Thyroid gland (tissue), 4 donors: ENCODE measurements around the gene TBC1D4. TPM values are rescaled to one million over a fixed set of nuclear protein-coding genes. Genes with fewer than 3 reads are reported as not detected.
A peak's percentile ranks its signal among the peaks of the same experiment; 100 is the strongest.

ENCODE experiments used
- DNase-seq, 2 donors: peaks; one replicate each; pipeline ENCODE4 v3.0.0-alpha.2; 2019
- H3K27ac ChIP-seq, 3 donors: fragments of 200-600 bp; sonication (generic); 1 replicate in 2 of 3; 2 replicates in 1 of 3; pipeline ENCODE4 v1.5.1; 2016 to 2019; ENCODE audit warnings: mild to moderate bottlenecking in 1 of 3, moderate library complexity in 1 of 3
- H3K27me3 ChIP-seq: fragments of 200-600 bp; sonication (generic); one replicate; pipeline ENCODE4 v1.5.1; 2019
- H3K36me3 ChIP-seq, 2 donors: fragments of 200-600 bp; sonication (generic); one replicate each; pipeline ENCODE4 v1.5.1; 2016 to 2019
- H3K4me1 ChIP-seq, 2 donors: fragments of 200-600 bp; sonication (generic); one replicate each; pipeline ENCODE4 v1.5.1; 2017 to 2019
- H3K4me3 ChIP-seq, 3 donors: fragments of 200-600 bp; sonication (generic); replicated peaks in 1 of 3; 1 replicate in 2 of 3; 2 replicates in 1 of 3; pipeline ENCODE4 v1.5.1; 2016; ENCODE audit warnings: mild to moderate bottlenecking in 1 of 3
- H3K9me3 ChIP-seq: fragments of 200-600 bp; sonication (generic); one replicate; pipeline ENCODE4 v1.5.1; 2017
- POLR2A ChIP-seq, 2 donors: fragments of 450-650 bp; IDR thresholded peaks; one replicate each; pipeline ENCODE4 v1.6.1; 2017; ENCODE audit warnings: antibody characterized with exemption in 2 of 2, mild to moderate bottlenecking in 2 of 2, moderate library complexity in 1 of 2
- WGBS, 2 donors: methylation state at CpG; one replicate each; pipeline ENCODE4 v1.1.5; 2017; 5-methylcytosine and 5-hydroxymethylcytosine counted together
- intact Hi-C: fragments of 100-400 bp; cut with DNase I; formaldehyde crosslinking; loops from one replicate; pipeline ENCODE4 v1.15.1; 2023
- total RNA-seq, 4 donors: library from RNA; depleted of rRNA; stranded (reverse); fragments of >200 nt; gene quantifications; one replicate each; pipeline ENCODE4 v1.2.3, GENCODE V29; 2016
- TF ChIP-seq, protein P1 (sequence below), 6 experiments: fragments of 200-600 bp in 3 of 6; fragments of 450-650 bp in 3 of 6; sonication (generic) in 3 of 6; IDR thresholded peaks; one replicate each; pipeline ENCODE4 v1.5.1; 2016 to 2019; ENCODE audit warnings: antibody characterized with exemption in 6 of 6, mild to moderate bottlenecking in 2 of 6, inconsistent platforms in 1 of 6, moderate library complexity in 1 of 6

Gene TBC1D4
- total RNA-seq, 4 donors from 2014 or later: 42.5 to 72.6 (median 70.6) TPM

DNA sequence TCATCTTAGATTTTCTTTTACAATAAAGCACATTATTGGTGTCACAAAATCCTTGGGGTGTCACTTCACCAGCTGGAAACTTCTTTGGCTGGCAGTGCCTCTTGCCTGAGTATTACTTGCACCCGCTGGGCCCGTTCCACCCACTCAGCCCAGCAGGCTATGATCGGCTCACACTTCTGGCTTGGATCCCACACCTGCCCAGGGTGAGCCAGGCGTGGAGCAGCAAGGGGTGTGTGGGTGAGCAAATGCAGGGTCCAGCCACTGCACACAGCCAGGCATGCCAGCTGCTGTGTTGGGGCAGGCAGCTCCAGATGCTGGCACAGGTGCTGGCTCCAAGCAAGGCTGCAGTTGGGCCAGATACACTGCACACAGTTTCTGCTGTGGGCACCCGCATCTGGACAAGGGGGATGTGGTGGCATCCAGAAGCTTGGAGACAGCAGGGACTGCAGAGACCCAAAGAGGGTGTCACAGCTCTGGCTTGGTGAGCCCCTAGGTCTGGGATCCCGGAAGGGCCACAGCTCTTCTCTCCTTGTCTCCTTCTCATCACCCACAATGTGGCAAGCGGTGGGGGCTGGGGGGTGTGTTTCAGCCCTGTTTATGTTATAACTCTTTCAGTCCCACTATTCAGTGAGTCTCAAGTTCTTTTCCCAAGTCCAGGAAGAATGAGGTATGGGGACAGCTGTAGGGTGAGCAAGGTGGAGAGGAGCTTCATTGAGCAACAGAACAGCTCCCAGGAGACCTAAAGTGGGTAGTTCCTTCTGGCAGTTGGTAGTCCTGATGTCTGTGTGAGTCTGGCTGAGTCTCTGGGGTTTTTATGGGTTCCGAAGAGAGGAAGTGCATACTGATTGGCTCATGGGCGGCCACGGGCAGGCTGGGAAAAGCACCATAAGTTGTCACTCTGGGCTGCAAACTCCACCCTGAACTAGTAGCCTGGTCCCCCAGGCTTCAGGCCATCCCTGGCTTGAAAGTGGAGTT lies 25.3 kb upstream of the TBC1D4 start:
- H3K4me1 ChIP-seq: peaks cover 10 to 21% of the 10 kb centered on the region in 2 donors
- TF ChIP-seq, protein P1, sequence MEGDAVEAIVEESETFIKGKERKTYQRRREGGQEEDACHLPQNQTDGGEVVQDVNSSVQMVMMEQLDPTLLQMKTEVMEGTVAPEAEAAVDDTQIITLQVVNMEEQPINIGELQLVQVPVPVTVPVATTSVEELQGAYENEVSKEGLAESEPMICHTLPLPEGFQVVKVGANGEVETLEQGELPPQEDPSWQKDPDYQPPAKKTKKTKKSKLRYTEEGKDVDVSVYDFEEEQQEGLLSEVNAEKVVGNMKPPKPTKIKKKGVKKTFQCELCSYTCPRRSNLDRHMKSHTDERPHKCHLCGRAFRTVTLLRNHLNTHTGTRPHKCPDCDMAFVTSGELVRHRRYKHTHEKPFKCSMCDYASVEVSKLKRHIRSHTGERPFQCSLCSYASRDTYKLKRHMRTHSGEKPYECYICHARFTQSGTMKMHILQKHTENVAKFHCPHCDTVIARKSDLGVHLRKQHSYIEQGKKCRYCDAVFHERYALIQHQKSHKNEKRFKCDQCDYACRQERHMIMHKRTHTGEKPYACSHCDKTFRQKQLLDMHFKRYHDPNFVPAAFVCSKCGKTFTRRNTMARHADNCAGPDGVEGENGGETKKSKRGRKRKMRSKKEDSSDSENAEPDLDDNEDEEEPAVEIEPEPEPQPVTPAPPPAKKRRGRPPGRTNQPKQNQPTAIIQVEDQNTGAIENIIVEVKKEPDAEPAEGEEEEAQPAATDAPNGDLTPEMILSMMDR (IDR thresholded peaks at IDR 0.05): no peak
- no peak for TF ChIP-seq POLR2A (IDR thresholded peaks at IDR 0.05)
- no peaks in the 10 kb centered on the region for H3K9me3 ChIP-seq
- WGBS, 2 donors: 66 to 71% methylated on average over 7 to 10 of the region's 10 CpGs
- intact Hi-C loops: no loop called here
- H3K27ac ChIP-seq: peak overlapping the region in 1 of 3 donors; percentile 44
- H3K36me3 ChIP-seq: no peaks in the 10 kb centered on the region
- H3K4me3 ChIP-seq: no peak overlapping the region
- H3K27me3 ChIP-seq: no peaks in the 10 kb centered on the region
- peak; percentile 93 to 95 for DNase-seq

DNA sequence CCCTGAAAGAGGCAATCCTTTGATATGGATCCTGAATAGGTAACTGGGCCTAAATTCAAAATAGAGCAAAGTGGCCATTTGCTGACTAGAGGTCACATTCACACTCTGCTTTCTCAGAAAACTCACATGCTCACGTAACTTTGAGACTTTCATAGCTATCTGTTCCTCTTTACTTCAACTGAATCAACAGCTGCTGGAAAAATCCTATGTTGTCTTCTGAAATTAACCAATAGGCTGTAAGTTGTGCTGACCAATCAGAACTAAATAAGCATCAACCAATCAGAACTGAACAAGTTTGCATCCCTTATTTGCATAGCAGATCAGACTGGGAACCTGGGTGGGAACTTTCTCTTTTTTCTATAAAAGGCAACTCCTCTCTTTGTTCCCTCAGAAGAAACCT lies 24.0 kb upstream of the TBC1D4 start:
- H3K27me3 ChIP-seq: no peaks in the 10 kb centered on the region
- H3K36me3 ChIP-seq: no peaks in the 10 kb centered on the region
- intact Hi-C loops: no loop called here
- H3K4me3 ChIP-seq: no peak overlapping the region
- no peaks in the 10 kb centered on the region for H3K9me3 ChIP-seq
- no peak overlapping the region for H3K27ac ChIP-seq
- H3K4me1 ChIP-seq: peaks cover 10 to 21% of the 10 kb centered on the region in 2 donors
- WGBS, 2 donors: 86 to 90% methylated on average over 1 of the region's 1 CpG
- TF ChIP-seq, protein P1 (IDR thresholded peaks at IDR 0.05): no peak
- TF ChIP-seq POLR2A (IDR thresholded peaks at IDR 0.05): no peak
- no peak for DNase-seq

DNA sequence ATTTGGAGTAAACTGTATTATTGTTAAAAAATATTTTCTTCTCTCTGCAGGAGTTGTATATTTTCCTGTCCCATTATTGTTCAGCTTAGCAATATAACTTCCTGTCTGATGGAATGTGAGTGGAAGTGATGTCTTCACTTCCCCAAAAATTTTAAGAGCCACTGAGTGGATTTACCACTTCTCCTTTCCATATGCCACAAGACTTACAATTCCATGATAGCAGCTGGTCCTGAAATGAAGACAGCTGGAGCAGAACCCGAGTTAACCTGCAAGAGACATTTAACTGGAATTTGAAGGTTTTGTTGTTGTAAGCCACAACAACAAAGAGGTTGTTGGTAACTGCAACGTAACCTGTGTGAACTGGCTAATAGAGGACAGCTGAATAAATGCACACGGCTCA lies 23.4 kb upstream of the TBC1D4 start:
- WGBS, 2 donors: 27 to 42% methylated on average over 3 of the region's 3 CpGs
- TF ChIP-seq POLR2A (IDR thresholded peaks at IDR 0.05): no peak
- TF ChIP-seq, protein P1 (IDR thresholded peaks at IDR 0.05): no peak
- Histone ChIP-seq H3K27me3 (no peaks in the 10 kb centered on the region), H3K4me3 (no peak overlapping the region), H3K9me3 (no peaks in the 10 kb centered on the region), H3K4me1 (peaks cover 10 to 21% of the 10 kb centered on the region in 2 donors), H3K27ac (no peak overlapping the region), H3K36me3 (no peaks in the 10 kb centered on the region)
- intact Hi-C loops: no loop called here
- no peak for DNase-seq

DNA sequence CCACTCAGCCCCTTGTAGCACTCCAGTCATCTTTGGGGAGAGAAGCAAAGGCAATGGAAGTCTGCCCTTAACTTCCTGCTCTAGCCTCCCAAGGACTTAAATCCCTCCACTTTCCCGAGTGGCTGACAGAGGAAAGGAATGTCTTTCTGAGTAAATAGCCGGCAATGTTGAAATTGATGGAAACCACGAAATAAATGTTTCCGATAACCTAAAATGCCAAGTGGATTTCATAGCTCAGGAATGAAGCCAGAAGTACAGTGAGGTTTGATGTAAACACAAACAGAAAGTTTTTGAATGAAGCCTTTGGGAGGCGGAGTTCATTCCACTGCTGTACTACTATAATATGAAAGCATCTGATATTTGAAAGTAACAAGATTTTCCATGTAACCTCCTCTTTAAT lies 14.0 kb upstream of the TBC1D4 start:
- Histone ChIP-seq H3K9me3 (no peaks in the 10 kb centered on the region), H3K27me3 (no peaks in the 10 kb centered on the region), H3K36me3 (no peaks in the 10 kb centered on the region), H3K4me1 (no peaks in the 10 kb centered on the region), H3K4me3 (no peak overlapping the region), H3K27ac (no peak overlapping the region)
- no peak for DNase-seq
- TF ChIP-seq POLR2A (IDR thresholded peaks at IDR 0.05): no peak
- TF ChIP-seq, protein P1 (IDR thresholded peaks at IDR 0.05): no peak
- intact Hi-C loops: no loop called here
- 88 to 90% methylated on average over 5 of the region's 5 CpGs for WGBS, 2 donors

DNA sequence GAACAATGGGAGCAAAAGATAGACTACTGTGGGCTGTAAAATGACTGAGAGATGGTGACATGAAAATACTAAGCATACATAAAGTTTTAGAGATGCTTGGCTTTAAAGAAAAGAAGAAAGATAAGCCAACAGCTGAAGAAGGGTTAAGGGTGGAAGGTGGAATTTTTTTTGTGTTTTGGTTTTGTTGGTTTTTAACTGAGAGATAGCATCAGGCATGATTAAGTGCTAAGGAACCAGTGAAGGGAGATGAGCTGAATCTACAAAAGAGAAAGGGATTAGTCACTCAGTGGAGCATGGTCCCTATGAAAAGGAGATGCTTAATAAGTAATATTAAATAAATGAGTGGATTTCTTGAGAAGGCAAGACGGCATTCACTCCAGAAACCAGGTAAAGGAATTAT lies 12.5 kb upstream of the TBC1D4 start:
- Histone ChIP-seq H3K36me3 (no peaks in the 10 kb centered on the region), H3K27me3 (no peaks in the 10 kb centered on the region), H3K27ac (no peak overlapping the region), H3K4me3 (no peak overlapping the region), H3K4me1 (peaks cover 4 to 5% of the 10 kb centered on the region in 2 donors), H3K9me3 (no peaks in the 10 kb centered on the region)
- intact Hi-C loops: no loop called here
- no peak for DNase-seq
- 60 to 63% methylated on average over 1 of the region's 1 CpG for WGBS, 2 donors
- TF ChIP-seq, protein P1 (IDR thresholded peaks at IDR 0.05): no peak
